ENCODE data around the gene CCNY.

Gene CCNY

DNA sequence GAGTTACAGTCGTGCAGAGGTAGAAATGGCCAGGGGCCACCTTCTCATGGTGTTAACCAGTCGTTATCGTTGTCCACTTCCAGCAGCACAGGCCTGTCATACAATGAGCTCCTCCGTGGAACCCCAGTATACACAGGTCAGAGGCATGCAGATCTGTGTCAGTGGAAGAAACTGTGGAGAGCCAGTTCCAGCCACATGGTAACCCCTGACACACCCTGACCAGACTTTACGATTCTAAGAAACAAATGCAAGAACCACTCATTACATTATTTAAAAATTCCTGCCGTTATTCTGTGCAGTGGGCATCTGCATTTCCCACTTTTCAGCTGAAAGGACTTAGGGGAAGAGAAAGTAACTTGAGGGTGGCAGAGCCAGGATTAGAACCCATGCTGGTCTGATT lies 245.3 kb downstream of the CCNY start:
- no peak for TF ChIP-seq ZFX (IDR thresholded peaks at IDR 0.05; ENCODE audit: borderline replicate concordance)
- TF ChIP-seq, protein P1, sequence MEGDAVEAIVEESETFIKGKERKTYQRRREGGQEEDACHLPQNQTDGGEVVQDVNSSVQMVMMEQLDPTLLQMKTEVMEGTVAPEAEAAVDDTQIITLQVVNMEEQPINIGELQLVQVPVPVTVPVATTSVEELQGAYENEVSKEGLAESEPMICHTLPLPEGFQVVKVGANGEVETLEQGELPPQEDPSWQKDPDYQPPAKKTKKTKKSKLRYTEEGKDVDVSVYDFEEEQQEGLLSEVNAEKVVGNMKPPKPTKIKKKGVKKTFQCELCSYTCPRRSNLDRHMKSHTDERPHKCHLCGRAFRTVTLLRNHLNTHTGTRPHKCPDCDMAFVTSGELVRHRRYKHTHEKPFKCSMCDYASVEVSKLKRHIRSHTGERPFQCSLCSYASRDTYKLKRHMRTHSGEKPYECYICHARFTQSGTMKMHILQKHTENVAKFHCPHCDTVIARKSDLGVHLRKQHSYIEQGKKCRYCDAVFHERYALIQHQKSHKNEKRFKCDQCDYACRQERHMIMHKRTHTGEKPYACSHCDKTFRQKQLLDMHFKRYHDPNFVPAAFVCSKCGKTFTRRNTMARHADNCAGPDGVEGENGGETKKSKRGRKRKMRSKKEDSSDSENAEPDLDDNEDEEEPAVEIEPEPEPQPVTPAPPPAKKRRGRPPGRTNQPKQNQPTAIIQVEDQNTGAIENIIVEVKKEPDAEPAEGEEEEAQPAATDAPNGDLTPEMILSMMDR (IDR thresholded peaks at IDR 0.05) = no peak
- no peak overlapping the region for H3K27ac ChIP-seq

DNA sequence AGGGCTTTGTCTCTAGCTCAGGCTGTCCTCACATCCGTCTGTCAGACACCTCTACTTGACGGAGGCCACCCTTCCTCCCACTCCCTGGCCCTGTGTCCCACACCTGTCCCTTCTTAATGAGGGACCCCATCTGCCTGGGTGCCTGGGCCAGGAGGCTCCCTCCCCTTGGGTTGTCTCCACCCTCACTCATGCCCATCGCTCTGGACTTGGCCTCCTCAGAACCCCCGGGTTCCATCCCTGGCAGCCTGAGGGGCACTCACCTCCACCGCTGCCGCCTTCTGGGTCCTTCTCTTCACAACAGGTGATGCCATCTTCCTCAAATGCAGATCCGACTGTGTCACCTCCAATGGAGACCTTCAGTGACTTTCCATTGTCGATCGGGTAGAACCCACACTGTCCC lies 248.6 kb downstream of the CCNY start:
- H3K27ac ChIP-seq = no peak overlapping the region
- no peak for TF ChIP-seq ZFX (IDR thresholded peaks at IDR 0.05; ENCODE audit: borderline replicate concordance)
- TF ChIP-seq, protein P1 (IDR thresholded peaks at IDR 0.05) = no peak

DNA sequence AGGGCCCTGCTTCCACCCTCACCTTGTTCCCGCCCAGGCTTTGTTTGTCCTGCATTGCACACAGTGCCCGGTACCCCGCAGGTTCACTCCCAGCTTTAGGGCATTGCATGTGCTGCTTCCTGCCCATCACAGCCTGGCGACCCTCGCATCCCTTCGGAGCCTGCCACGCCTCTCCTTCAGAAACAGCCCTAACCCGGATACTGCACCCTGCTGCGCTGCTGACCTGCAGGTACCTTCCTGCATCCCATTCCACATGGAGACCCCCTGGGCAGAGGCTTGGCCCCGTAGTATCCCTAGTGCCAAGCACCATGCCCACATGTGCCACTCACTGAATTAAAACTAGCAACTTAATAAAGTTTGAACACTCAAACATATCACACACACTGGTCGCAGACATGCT lies 249.0 kb downstream of the CCNY start:
- H3K27ac ChIP-seq = no peak overlapping the region
- no peak for TF ChIP-seq ZFX (IDR thresholded peaks at IDR 0.05; ENCODE audit: borderline replicate concordance)
- TF ChIP-seq, protein P1 (IDR thresholded peaks at IDR 0.05) = no peak

DNA sequence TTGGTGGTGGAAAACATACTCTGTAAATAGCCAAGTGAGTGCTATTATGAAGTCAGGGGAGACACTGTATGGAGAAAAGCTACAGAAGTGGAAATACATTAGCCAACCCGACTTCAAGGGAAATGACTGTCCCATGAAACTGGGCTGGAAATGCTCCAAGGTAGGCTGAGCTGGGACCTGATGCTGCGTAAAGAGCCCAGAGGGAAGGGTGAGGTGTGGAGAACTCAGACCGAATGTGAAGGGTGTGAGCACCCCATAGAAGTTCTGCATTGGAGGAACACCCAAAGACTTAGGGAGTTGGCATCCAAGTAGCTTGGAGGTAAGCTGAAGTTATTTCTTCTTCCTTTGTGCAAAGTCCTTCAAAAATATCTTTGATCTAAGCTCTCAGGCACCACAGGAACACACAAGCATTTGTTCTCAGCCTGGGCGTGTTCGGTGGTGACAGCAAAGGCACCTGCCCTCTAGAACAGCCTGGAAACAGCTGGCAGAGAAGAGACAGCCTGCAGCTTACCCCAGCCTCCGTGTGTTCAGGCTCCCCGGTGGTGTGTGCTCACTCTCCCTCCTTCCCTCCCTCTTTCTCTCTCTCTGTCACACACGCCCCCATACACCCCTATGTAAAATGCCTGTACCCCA lies 249.7 kb downstream of the CCNY start:
- no peak overlapping the region for H3K27ac ChIP-seq
- TF ChIP-seq, protein P1 (IDR thresholded peaks at IDR 0.05) = no peak
- no peak for TF ChIP-seq ZFX (IDR thresholded peaks at IDR 0.05; ENCODE audit: borderline replicate concordance)

DNA sequence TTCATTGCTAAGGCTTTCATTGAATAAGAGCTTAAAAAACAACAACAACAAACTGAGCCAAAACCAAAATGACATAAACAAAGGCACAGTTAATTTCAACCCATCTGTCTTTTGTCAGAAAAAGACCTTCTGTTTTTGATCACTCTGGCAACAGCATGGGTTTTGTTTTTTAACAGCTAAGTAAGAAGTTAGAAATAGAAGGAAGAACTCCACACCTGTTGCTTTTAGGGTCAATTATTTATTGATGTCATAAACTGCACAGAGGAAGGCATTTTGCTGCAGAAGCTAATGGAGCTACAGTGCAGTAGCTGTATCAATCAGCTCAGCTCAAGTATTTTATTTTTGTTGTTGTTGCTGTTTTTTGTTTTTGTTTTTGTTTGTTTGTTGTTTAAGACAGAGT lies 252.5 kb downstream of the CCNY start:
- TF ChIP-seq ZFX (IDR thresholded peaks at IDR 0.05; ENCODE audit: borderline replicate concordance) = no peak
- TF ChIP-seq, protein P1 (IDR thresholded peaks at IDR 0.05) = no peak

DNA sequence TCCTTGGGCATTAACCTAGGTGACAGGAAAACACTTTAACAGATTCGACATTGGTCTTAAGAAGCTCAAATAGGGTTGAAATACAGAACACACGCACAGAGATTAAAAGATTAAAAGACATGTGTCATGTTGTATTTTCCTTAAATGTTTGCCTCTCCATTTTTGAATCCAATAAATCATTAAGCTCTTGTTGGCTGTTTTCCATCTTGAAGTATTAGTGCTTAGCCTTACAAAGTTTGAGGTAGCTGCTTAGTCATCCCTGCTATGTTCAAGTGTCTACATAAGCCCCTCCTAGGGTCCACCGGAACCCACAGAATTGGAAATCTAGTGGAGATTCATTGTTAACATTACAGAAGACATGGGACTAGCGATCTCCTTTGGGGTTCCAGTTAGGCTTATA lies 256.1 kb downstream of the CCNY start:
- TF ChIP-seq ZFX (IDR thresholded peaks at IDR 0.05; ENCODE audit: borderline replicate concordance) = no peak
- TF ChIP-seq, protein P1 (IDR thresholded peaks at IDR 0.05) = no peak
- H3K27ac ChIP-seq = no peak overlapping the region

More for the DNA sequence above, 252.5 kb downstream of the CCNY start:
- H3K27ac ChIP-seq = no peak overlapping the region

DNA sequence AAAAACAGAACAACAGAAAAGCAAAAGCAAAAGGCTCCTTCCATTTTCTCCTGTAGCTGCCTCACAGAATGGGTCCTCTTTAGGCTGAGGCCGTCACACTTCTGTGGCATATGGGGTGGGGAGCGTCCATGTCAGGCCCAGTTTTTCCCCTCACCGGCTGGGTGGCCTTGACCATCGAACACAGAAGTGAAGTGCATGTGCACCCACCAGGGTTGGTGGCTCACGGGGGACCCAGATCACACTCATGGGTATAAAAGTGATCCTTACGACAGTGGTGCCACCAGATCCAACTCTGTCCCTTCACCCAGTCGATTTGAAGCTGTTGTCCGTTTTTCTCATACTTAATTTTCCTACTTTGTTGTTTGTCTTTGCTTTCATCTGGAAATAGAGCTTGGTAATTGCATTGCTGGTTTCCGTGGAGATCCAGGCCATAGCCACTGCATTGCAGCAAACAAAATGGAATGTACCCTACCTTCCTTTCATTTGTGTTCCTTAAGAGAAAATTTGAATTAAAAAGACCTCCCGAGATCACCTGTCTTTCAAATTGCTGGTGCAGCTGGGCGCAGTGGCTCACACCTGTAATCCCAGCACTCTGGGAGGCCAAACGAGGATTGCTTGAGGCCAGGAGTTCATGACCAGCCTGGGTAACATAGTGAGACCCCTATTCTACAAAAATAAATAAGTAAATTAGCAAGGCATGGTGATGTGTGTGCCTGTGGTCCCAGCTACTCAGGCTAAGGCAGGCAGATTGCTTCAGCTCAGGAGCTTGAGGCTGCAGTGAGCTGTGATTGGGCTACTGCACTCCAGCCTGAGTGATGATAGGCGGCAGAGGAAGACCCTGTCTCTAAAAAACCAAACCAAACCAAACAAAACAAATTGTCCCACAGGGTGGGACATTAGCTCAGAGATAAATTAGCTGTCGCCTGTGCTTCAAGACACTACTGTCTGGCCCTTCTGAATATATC lies 258.1 kb downstream of the CCNY start:
- TF ChIP-seq, protein P1 (IDR thresholded peaks at IDR 0.05) = no peak
- TF ChIP-seq ZFX (IDR thresholded peaks at IDR 0.05; ENCODE audit: borderline replicate concordance) = no peak
- no peak overlapping the region for H3K27ac ChIP-seq
